Activated CD8-positive, alpha-beta memory T cell treated with anti-CD3 and anti-CD28 coated beads, Interleukin-2, amount 50 U/mL, for 48 hours (primary cell): ENCODE measurements around the gene KIF6.
"Not testable (repeated sequence)": the region's sequence is repeated elsewhere in the genome, so short reads cannot be mapped to it uniquely, and the experiment has no call there.

ENCODE experiments used
- DNase-seq: peaks from one replicate; pipeline ENCODE4 v3.0.0-alpha.2; 2020

Gene KIF6

GRCh38 chr6:39494998-39495397 is 230.2 kb downstream of the KIF6 start:
- no peak for DNase-seq

GRCh38 chr6:39493777-39494176 is 231.4 kb downstream of the KIF6 start:
- no peak for DNase-seq

GRCh38 chr6:39493174-39493573 is 232.0 kb downstream of the KIF6 start:
- DNase-seq = no peak

- DNase-seq = no peak
Observed at GRCh38 chr6:39490108-39490507, 235.1 kb downstream of the KIF6 start.

GRCh38 chr6:39488255-39488879 is 236.8 kb downstream of the KIF6 start:
- no peak for DNase-seq

- DNase-seq = no peak
Observed at GRCh38 chr6:39484276-39484675, 240.9 kb downstream of the KIF6 start.

- not testable (repeated sequence) for DNase-seq
Observed at GRCh38 chr6:39479819-39480218, 245.4 kb downstream of the KIF6 start.

- DNase-seq = no peak
Observed at GRCh38 chr6:39476670-39477069, 248.5 kb downstream of the KIF6 start.

- DNase-seq = no peak
Observed at GRCh38 chr6:39476151-39476550, 249.1 kb downstream of the KIF6 start.

GRCh38 chr6:39471954-39472659 is 253.1 kb downstream of the KIF6 start:
- DNase-seq = no peak

GRCh38 chr6:39470506-39470905 is 254.7 kb downstream of the KIF6 start:
- no peak for DNase-seq

- no peak for DNase-seq
Observed at GRCh38 chr6:39468385-39468784, 256.8 kb downstream of the KIF6 start.

- no peak for DNase-seq
Observed at GRCh38 chr6:39466631-39467030, 258.6 kb downstream of the KIF6 start.

- no peak for DNase-seq
Observed at GRCh38 chr6:39465539-39465938, 259.7 kb downstream of the KIF6 start.

GRCh38 chr6:39464067-39464466 is 261.1 kb downstream of the KIF6 start:
- no peak for DNase-seq

- no peak for DNase-seq
Observed at GRCh38 chr6:39453956-39454524, 271.2 kb downstream of the KIF6 start.

- no peak for DNase-seq
Observed at GRCh38 chr6:39453241-39453640, 272.0 kb downstream of the KIF6 start.

- no peak for DNase-seq
Observed at GRCh38 chr6:39452306-39453145, 272.7 kb downstream of the KIF6 start.

- DNase-seq = no peak
Observed at GRCh38 chr6:39451831-39452230, 273.4 kb downstream of the KIF6 start.

- DNase-seq = no peak
Observed at GRCh38 chr6:39449022-39449421, 276.2 kb downstream of the KIF6 start.

GRCh38 chr6:39446909-39447308 is 278.3 kb downstream of the KIF6 start:
- no peak for DNase-seq

GRCh38 chr6:39445667-39446066 is 279.5 kb downstream of the KIF6 start:
- DNase-seq = no peak

GRCh38 chr6:39444479-39445019 is 280.7 kb downstream of the KIF6 start:
- no peak for DNase-seq
